Ramos (cell line): ENCODE measurements around the gene GEMIN7.

Experiments used
- in situ Hi-C: fragments of 300-500 bp; cut with MboI; formaldehyde crosslinking; loops from one replicate; pipeline ENCODE4 v1.14.3; 2022; ENCODE audit warnings: low sequenced_read_pairs; ENCODE audit not compliant: unreplicated experiment

The GEMIN7 gene

DNA sequence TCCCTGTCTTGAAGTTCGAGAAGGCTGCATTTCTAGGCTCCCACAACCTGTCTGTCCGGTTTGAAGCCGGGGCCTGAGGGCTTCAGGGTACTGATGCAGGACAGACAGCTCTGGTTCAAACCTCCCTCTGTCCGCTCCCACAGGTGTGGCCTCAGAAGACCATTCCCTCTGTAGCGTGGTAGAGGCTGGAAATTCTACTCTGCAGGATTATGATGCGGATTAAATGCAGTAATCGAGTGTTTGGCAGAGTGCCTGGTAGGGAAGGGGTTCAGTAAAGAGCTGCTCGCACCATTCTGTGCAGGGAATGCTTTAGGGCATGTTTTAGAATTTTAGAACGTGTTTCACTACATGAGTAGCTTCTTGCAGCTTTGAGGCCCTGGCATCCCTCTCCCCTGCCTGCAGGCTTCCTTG, 44.4 kb downstream of the GEMIN7 start:
- in situ Hi-C loops, result no loop called here

DNA sequence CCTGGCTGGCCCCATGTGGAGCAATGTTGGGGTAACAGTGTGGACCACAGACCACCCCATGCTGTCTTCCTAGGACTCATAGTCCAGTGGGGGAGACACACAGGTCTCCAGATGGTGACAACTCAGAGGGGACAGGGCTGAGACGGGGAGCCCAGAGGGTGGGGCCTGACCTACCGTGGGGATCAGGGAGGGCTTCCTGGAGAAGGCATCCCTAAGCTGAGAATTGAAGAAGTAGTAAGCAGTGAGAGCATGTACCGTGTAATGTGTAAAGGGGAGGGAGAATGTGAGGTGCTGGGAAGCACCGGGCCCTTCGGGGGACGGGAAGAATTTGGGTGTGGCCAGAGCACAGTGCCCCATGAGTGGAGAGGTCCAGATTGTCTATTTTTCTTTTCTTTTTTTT, 45.0 kb downstream of the GEMIN7 start:
- in situ Hi-C loops, result no loop called here

DNA sequence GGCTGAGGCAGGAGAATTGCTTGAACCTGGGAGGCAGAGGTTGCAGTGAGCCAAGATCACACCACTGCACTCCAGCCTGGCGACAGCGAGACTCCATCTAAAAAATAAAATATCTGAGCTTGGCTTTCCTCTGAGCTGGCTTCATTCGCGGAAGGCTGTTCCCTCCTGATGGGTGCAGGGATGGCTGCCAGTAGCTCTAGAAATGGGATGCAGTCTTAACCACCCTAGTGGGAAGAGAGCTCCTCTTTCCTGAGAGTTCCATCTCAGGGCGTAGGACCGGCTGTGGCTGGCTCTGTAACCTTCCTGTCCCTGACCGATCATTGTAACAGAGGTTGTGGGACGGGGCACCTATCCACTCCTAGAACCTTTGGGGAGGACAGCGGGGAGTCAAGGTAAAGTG, 46.3 kb downstream of the GEMIN7 start:
- in situ Hi-C loops, result no loop called here

DNA sequence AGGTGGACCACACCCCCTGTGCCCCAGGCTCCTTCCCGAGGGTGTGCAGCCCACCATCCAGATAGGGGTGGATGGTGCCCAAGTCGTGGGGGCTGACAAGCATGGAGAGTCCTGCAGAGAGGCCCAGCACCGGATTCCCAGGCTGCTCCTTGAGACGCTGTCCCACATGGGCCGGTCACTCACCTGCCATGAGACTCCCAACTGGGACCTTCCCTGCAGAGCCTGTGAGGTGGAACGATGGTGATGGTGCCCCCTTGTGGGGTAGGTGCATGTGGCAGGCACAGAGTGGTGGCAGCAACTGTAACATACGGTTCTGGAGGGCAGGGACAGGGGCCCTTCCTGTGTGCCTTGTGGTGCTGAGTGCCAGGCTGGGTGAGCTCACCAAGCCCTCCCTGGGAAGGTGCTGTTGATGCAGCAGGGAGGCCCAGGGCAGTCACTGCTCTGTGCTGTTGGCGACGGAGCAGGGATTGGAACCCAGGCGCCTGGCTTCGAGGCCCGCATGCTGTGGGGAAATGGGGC, 47.0 kb downstream of the GEMIN7 start:
- in situ Hi-C loops, result no loop called here

DNA sequence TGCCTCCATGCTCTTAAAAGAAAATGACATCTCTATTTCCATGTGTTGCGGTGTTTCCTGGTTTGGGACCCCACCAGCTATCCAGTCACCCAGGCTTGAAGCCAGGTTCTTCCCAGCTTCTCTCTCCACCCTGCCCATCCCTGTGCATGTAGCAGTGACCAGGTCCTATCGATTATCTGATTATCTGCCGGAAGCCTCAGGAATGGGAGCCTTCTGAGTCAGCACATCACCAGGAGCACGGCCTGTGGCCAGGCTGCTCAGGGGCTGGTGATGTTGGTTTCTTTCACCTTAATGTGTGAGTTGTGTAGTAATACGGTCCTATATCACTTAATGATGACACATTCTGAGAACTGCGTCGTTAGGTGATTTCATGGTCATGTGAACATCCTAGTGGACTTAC, 47.6 kb downstream of the GEMIN7 start:
- in situ Hi-C loops, result no loop called here

DNA sequence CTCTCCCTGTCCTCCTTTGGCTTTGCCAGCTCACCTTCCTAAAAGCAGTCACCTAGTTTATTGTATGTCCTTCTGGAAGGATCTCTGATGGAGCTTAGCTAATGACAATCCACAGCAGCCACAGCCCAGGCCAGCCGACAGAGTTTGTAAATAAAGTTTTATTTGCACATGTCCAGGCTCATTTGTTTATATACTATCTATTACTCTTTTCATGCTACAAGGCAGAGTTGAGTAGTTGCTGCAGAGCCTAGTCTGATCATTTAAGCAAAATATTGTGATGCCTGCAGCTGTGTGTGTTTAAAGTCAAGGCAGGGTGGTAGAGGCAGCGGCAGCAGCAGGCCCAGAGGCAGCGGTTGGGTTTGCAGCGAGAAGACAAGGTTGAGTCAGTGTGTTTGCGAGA, 49.1 kb downstream of the GEMIN7 start:
- in situ Hi-C loops, result no loop called here

DNA sequence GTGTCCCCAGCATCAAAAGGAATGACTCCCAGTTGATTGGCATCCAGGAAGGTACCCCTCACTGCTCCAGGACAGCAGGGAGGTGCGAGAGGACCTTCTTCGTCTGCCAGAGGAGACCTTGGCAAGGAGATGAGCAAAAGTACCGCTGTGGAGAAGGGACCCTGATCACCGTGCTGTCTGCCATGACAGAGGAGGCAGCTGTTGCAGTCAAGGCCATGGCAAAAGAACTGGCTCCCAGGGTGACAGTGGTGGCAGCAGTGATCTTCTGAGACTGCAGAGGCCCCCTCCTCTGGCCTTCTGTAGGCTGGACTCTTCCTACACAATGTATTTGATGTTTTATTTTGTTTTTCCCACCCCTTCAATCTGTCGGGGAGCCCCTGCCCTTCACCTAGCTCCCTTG, 49.7 kb downstream of the GEMIN7 start:
- in situ Hi-C loops, result no loop called here

DNA sequence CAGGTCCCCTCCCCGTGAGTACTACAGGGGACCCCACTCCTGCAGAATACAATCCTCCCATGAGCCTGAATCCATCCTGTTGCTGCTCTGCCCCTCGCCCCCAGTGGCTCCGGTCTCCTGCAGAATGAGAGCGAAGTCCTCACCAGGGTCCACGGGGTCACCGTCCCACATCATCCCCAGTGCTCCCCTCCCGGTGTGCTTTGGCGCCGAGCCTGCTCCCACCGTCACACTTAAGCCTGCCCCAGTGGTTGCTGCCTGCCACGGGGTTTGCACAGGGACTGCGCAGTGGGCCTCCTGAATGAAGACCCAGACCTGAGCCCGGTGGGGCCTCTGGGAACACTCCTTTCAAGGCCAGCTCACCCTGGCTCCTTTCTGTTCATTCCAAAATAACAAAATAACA, 51.2 kb downstream of the GEMIN7 start:
- in situ Hi-C loops, result no loop called here

DNA sequence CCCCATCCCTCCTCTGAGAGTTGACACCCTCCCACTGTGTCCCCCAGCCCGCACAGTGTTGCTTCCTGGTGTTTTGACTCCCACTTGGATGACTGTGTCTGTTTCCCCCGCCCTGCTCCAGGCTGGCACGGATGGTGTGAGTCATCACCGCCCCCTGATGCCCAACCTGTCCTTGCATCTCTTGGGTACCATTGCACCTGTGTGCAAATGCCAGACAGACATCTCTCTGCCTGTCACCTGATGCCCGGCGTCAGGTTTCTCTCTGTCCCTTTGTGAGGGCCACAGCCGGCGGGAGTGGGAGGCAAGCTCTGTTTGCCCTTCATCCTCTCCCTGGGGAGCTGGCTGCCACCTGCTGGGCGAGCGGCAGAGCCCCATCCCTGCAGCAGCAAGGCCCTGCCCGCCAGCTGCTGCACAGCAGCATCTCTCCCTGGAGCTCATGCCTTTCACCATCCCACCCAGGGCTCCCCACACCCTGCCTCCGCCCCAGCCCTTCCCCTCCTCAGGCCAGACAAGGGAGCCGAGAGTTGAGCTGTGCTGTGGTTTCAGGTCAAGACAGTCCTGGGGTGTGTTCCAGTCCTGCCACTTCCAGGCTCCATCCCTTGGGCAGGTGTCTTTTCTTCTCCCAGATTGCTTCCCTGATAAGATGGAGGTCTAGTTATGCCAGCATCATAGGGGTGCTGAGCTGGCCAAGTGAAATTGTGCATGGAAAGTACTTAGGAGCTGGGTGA, 52.0 kb downstream of the GEMIN7 start:
- in situ Hi-C loops, result no loop called here

DNA sequence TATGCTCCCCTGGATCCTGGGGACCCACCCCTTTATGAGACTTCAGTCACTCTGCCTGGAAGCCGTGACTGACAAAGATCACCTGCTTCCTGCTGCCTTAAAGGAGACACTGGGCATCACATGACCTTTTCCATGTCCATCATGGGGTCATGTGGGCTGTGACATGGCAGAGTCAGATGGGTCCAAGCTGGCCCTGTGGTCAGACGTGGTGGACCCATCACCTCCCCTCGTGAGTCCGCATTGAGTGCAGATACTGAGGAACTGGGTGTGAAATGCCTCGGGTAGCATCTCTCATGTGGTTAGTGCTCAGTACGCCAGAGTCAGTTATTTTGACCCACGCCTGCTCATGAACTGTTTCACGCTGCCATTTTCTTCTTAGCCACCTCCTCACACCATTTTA, 54.6 kb downstream of the GEMIN7 start:
- in situ Hi-C loops, result no loop called here

DNA sequence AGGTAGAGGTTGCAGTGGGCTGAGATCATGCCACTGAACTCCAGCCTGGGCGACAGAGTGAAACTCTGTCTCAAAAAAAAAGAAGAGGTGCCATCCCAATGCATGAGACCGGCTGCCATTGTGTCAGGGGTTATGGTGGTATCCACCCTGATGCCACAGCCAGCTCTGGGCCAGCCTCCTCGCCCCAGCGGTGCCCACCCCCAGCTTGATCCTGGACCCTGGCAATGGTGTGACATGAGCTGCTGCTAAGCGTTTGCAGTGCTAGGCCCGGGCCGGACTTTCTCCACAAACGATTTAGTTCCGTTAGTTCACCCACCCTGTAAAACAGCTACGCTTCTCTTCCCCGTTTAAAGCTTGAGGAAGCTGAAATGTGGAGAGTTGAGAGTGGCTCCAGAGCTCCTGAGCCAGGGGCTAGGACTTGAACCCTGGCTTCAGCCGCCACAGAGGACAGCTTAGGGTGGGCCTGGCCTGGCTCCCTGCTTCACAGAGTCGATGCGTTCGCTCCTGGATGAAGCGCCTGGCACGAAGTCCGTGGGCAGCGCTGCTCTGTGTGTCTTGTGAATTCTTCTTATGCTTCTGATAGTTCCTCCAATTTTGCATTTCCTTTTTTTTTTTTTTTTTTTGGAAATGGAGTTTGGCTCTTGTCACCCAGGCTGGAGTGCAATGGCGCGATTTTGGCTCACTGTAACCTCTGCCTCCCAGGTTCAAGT, 56.3 kb downstream of the GEMIN7 start:
- in situ Hi-C loops, result no loop called here

DNA sequence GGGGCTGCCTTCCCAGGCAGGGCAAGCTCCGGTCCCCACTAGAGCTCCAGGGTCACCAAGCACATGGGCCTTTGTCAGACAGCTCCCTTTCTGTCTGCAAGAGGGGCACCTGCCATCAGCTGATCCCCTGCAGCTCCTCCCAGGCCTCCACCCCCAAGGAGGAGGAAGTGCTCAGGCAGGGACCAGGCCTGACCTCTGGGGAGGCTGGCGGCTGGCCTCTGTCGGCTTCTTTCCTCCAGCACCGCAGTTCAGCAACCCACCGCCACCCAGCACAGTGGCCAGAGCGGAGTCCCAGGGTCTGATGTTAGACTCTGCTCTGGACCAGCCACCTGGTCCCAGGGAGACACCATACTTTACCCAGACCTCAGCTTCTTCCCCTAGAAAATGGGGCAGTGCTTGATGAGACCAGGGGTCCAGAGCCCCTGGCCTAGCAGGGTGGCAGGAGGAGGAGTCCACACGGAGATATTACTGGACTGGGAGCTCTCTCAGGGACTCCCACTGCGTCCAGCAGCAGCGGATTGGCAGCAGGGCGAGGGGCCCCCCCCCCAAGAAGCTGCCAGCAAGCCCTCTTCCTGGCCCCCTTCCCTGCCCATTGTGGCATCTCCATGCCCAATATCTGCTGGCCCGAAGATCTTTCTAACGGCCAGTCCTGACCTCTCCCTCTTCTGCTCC, 57.6 kb downstream of the GEMIN7 start:
- in situ Hi-C loops, result no loop called here

DNA sequence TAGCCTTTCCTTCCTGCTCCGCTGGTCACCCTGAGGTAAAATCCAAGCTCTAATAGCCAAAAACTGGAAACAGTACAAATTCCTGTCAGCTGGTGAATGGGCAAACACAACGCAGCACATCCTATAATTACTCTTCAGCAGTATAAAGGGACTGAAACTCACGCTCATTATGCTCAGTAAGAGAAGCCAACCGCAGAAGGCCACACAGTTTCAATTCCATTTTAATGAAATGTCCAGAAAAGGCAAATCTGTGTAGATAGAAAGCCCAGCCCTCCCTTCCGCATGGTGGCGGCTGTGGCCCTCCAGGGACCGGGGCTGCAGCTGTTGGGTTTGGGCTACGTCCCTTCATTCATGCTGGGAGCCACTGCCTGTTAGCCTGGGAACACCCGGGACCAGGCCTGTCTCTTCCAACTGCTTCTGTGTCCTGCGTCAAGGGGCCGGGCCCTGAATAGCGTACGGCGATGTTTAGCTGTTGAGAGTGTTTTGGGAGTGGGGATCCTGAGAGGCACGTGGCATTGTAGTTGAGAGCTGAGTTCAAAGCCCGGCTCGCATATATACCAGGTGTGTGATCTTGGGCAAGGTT, 58.2 kb downstream of the GEMIN7 start:
- in situ Hi-C loops, result no loop called here

DNA sequence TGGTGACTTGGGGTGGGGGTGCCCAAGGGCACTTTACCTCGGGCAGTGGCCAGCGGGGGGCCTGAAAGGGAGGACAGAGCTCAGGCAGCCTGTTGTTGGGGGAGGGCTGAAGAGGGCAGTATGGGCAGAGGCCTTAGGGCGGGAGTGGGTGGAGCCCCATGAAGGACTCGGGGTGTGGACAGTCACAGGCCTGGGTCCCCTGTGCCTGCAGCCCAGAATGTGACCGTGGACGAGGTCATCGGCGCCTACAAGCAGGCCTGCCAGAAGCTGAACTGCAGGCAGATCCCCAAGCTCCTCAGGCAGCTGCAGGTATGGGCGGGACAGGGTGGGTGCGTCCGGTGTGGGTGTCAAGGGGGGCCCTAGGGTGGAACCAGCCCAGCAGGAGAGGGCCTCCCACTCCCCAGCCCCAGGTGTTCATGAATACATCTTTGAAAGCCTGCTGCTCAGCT, 59.3 kb downstream of the GEMIN7 start:
- in situ Hi-C loops, result no loop called here

DNA sequence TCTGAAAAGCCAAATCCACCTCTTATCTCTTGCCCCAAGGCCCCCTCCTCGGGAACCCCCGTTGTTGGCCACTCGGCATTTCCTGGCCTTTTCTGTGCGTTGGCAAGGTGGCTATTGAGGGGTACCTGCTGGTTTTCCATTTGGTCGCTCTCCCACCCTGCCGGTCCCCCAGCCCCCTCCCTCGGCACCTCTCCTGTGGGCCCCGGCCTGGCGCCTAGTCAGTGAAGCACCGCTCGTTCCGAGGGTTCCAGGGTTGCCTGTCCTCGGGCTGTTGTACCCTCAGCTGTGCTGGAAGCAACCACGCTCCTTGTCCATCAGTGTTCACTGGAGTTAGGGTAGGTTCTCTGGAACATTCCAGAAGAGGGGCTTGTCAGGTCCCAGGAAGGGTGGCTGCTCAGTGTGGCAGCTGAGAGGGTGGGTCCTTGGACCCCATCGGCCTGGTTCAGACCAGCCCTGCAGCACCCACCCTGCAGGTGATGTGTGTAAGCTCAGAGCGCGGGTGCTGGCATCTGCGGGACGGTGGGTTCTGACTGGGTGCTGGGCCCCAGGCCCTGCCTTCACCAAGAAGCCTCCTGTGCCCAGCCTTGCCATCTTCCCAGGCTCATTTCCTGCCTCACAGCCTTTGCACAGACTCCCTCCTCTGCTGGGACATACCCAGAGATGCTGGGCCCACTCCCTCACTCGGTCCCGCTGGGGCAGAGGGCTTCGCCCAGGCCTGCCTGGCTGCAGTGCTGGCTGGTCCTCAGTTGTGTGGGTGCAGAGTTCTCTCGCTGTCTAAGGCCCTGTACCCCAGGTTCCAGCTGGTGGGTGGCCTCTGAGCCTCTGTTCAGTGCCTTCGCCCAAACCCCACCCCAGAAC, 60.5 kb downstream of the GEMIN7 start:
- in situ Hi-C loops, result no loop called here

DNA sequence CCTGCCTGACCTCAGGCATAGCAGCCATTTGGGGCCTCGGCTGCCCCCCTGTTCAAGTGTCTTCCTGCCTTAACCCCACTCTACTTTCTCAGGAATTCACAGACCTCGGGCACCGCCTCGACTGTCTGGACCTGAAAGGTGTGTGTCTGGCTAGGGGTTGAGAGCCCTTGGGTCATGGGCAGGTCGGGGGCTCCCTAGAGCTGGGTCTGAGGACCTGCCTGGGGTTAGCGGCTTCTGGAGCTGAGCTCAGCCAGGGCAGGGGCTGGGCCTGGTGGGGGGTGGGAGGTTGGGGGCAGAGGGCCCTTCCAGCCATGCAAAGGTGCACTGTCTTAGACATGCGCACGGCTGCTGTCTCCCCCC, 61.1 kb downstream of the GEMIN7 start:
- in situ Hi-C loops, result no loop called here

DNA sequence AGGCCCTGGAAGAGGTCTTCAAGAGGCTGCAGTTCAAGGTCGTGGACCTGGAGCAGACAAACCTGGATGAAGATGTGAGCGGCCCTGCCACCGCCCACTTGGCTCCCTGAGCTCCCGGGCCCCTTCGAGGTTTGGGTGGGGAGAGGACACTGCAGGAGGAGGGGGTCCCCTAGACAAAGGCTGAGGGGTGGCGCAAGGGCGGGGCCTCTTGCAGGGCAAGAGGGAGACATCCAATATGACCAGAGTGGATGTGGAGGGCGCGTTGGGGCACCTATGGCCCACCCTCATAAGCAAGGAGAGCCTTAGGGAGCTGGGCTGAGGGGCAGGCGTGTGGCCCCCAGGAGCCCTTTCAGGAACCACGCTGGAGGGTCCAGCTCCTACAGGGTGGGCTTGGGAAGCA, 61.5 kb downstream of the GEMIN7 start:
- in situ Hi-C loops, result no loop called here
